PFSK-1 (cell line): Measurements from ENCODE around the gene BSND.

ENCODE experiments used
- POLR2AphosphoS5 ChIP-seq: IDR thresholded peaks from 2 replicates; pipeline ENCODE4 v1.6.1; 2012; ENCODE audit warnings: low read depth, mild to moderate bottlenecking, control low read depth, low read length, moderate library complexity
- REST ChIP-seq, 2 experiments: IDR thresholded peaks; 2 replicates each; pipeline versions ENCODE4 v1.6.1 to v1.8.0; 2011 to 2012; ENCODE audit warnings: low read depth in 2 of 2, low read length in 2 of 2, control low read depth in 1 of 2, inconsistent platforms in 1 of 2, mild to moderate bottlenecking in 1 of 2, moderate library complexity in 1 of 2; ENCODE audit not compliant: insufficient read depth in 1 of 2
- TAF1 ChIP-seq: IDR thresholded peaks from 2 replicates; pipeline ENCODE4 v1.6.1; 2012; ENCODE audit warnings: low read length, control low read depth, borderline replicate concordance; ENCODE audit not compliant: insufficient read depth

- TF ChIP-seq TAF1 (no peak), POLR2AphosphoS5 (no peak), REST (IDR thresholded peaks at IDR 0.05; ENCODE audit: insufficient read depth in 1 of 2, low read depth in 2 of 2, low read length in 2 of 2) (no peak)
Measured at GRCh38 chr1:55001311-55001710, 2.6 kb downstream of the BSND start.
